Colonic mucosa (tissue), 4 donors: ENCODE results near the gene TNS2. TPM values are rescaled to one million over a fixed set of nuclear protein-coding genes. Genes with fewer than 3 reads are reported as not detected.

Experiments
- DNase-seq: peaks from one replicate; pipeline ENCODE4 v3.0.0-alpha.2; 2020
- H3K27ac ChIP-seq: fragments of 200-600 bp; one replicate; pipeline ENCODE4 v1.8.0; 2021
- H3K27me3 ChIP-seq: fragments of 200-600 bp; one replicate; pipeline ENCODE4 v1.8.0; 2021
- H3K36me3 ChIP-seq: fragments of 200-600 bp; one replicate; pipeline ENCODE4 v1.8.0; 2021
- H3K4me1 ChIP-seq: fragments of 200-600 bp; one replicate; pipeline ENCODE4 v1.8.0; 2021; ENCODE audit warnings: mild to moderate bottlenecking
- H3K4me3 ChIP-seq: fragments of 200-600 bp; one replicate; pipeline ENCODE4 v1.8.0; 2021
- H3K9ac ChIP-seq, 2 donors: one replicate each; pipeline ENCODE4 v1.7.0; 2013; ENCODE audit warnings: control low read depth in 2 of 2, low read depth in 2 of 2, low read length in 2 of 2
- H3K9me3 ChIP-seq: fragments of 200-600 bp; one replicate; pipeline ENCODE4 v1.8.0; 2021
- CTCF ChIP-seq: fragments of 200-600 bp; IDR thresholded peaks from one replicate; pipeline ENCODE4 v1.8.0; 2022; ENCODE audit warnings: antibody characterized with exemption, mild to moderate bottlenecking
- intact Hi-C: fragments of 100-400 bp; cut with DNase I; formaldehyde crosslinking; loops from one replicate; pipeline ENCODE4 v1.14.1; 2022
- total RNA-seq, 2 donors: library from RNA; stranded (reverse); fragmentation: NEBNext Ultra II Directional in 1 of 2; extraction: Animal tissue kit (Norgen Biotek cat#: 25700) in 1 of 2; gene quantifications; one replicate each; pipeline ENCODE4 v1.2.1, GENCODE V29; 2021
- donor health status: healthy.
- donor health status: DM: no; HTN: no; CAD: no.
- donor health status: DM: no; HTN: no; CAD: no.

The TNS2 gene
- total RNA-seq, 2 donors from 2014 or later = 26.0 to 27.1 TPM

DNA sequence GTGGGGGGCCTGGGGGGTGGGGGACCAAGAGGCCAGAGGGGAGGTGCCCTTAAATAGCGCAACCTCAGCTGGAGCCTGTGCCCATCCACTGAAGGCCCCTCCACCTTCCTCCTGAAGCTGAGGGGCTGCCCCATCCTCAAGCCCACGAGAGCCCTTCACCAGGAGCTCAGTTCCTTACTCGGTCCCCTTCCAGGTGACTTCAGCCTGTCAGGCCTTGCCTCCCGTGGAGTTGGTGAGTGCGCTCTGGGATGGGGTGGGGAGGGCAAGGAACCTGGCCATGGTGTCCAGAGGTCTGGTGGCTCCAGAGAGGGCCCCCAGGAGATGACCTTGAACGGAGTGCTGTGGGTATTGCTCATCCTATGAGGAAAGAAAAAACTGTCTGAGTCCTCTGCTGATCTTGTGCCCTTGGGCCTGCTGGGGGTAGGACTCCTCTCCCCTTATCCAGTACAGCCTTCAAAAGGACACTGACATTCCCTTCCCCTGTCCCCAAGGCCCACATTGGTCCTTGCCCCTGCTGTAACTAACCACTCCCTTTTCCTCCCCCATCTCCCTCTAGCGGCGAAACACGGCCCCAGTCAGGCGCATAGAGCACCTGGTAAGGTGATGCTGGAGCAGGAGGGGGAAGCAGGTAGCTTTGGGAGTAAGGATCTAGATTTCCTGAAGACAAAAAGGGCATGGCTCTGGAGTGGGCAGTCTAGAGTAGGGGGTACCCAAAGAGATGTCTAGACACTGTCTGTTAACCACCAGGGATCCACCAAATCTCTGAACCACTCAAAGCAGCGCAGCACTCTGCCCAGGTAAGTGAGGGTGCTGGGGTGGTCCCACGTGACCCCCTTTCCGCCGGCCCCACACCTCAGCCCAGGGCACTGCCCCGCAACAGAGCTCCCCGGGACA is 3.6 kb downstream of the TNS2 start:
- Histone ChIP-seq H3K9ac (peak overlapping the region; percentile 64 to 91), H3K27me3 (no peaks in the 10 kb centered on the region), H3K9me3 (no peaks in the 10 kb centered on the region), H3K27ac (peak overlapping the region; percentile 97), H3K36me3 (no peaks in the 10 kb centered on the region), H3K4me3 (peak overlapping the region; percentile 58), H3K4me1 (peaks cover 32% of the 10 kb centered on the region)
- peak; percentile 77 for TF ChIP-seq CTCF
- peak; percentile 94 for DNase-seq
- intact Hi-C loops = no loop called here

GRCh38 chr12:53054112-53054878 is 4.4 kb downstream of the TNS2 start:
- Histone ChIP-seq H3K9me3 (no peaks in the 10 kb centered on the region), H3K27me3 (no peaks in the 10 kb centered on the region), H3K27ac (peak overlapping the region; percentile 97), H3K36me3 (no peaks in the 10 kb centered on the region), H3K9ac (peak overlapping the region; percentile 64 to 91), H3K4me1 (peaks cover 24% of the 10 kb centered on the region), H3K4me3 (peak overlapping the region; percentile 58)
- peak; percentile 98 for DNase-seq
- intact Hi-C loops = no loop called here
- TF ChIP-seq CTCF = no peak

- no peak overlapping the region for H3K9ac ChIP-seq
- H3K9me3 ChIP-seq = no peaks in the 10 kb centered on the region
- H3K4me1 ChIP-seq = peaks cover 24% of the 10 kb centered on the region
- no peaks in the 10 kb centered on the region for H3K27me3 ChIP-seq
- TF ChIP-seq CTCF = no peak
- H3K36me3 ChIP-seq = no peaks in the 10 kb centered on the region
- H3K4me3 ChIP-seq = no peak overlapping the region
- no peak overlapping the region for H3K27ac ChIP-seq
- no peak for DNase-seq
- intact Hi-C loops = no loop called here
These were observed 5.8 kb downstream of the TNS2 start for GRCh38 chr12:53055471-53056266.

DNA sequence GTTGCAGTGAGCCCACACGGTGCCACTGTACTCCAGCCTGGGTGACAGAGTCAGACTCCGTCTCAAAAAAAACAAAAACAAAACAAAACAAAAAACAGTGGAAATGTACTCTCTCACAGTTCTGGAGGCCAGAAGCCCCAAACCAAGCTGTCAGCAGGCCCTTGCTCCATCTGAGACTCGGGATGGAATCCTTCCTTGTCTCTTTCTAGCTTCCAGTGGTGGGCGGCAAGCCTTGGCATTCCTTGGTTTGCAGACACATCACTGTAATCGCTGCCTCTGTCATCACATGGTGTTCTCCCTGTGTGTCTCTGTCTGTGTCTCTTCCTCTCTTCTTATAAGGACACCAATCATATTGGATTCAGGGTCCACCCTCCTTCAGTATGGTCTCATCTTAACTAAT is 6.4 kb downstream of the TNS2 start:
- H3K4me3 ChIP-seq = no peak overlapping the region
- no peak for DNase-seq
- H3K27ac ChIP-seq = no peak overlapping the region
- no peaks in the 10 kb centered on the region for H3K36me3 ChIP-seq
- no peak overlapping the region for H3K9ac ChIP-seq
- no peaks in the 10 kb centered on the region for H3K27me3 ChIP-seq
- no peaks in the 10 kb centered on the region for H3K9me3 ChIP-seq
- TF ChIP-seq CTCF = no peak
- H3K4me1 ChIP-seq = peaks cover 30% of the 10 kb centered on the region
- intact Hi-C loops = no loop called here

DNA sequence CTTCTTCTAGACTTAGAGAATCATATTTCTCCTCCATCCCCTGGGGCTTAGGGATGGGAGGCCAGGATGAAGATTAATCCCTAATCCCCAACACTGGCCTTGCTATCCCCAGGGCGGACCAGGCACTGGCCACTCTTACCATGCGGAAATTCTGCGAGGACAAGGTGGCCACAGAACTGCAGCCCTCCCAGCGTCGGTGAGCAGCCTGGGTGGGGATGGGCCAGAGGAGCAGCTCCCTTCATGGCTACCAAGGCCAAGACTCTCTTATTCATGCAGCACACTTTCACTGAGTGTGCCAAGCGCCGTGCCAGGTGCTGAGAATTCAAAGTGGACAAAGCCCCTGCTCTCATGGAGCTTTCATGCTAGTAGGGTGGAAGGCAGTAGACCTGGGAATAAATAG is 7.0 kb downstream of the TNS2 start:
- H3K4me1 ChIP-seq = peaks cover 27% of the 10 kb centered on the region
- H3K27me3 ChIP-seq = no peaks in the 10 kb centered on the region
- intact Hi-C loops = no loop called here
- H3K27ac ChIP-seq = no peak overlapping the region
- TF ChIP-seq CTCF = no peak
- H3K36me3 ChIP-seq = no peaks in the 10 kb centered on the region
- H3K9me3 ChIP-seq = no peaks in the 10 kb centered on the region
- no peak overlapping the region for H3K9ac ChIP-seq
- DNase-seq = no peak
- H3K4me3 ChIP-seq = no peak overlapping the region
